NK-92 (cell line): ENCODE results near the gene COPS9.

Experiments used
- DNase-seq: peaks from one replicate; lab custom pipeline; 2025; ENCODE audit not compliant: unreplicated experiment; lab: John Stamatoyannopoulos, UW

COPS9 gene

GRCh38 chr2:240166761-240167587, 30.9 kb upstream of the COPS9 start:
- DNase-seq: no peak

DNA sequence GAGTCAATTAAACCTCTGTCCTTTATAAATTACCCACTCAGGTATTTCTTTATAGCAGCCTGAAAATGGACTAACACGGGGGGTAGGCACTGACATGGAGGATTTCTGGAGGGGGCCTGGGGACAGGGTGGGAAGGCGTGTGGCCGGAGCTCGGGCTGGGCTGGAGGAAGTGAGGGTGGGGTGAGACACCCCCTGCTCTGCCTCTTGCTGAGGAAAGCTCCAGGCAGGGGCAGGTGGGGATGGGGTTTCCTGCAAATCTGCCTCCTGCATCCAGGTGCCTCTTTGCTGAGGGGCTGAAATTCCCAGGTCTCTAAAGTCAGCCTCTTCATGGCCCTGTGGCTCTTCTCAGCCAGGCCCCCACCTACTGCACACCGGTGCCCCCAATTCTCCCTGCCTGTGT, 30.1 kb upstream of the COPS9 start:
- no peak for DNase-seq

- no peak for DNase-seq
These were observed 29.6 kb upstream of the COPS9 start for GRCh38 chr2:240165661-240166060.

DNA sequence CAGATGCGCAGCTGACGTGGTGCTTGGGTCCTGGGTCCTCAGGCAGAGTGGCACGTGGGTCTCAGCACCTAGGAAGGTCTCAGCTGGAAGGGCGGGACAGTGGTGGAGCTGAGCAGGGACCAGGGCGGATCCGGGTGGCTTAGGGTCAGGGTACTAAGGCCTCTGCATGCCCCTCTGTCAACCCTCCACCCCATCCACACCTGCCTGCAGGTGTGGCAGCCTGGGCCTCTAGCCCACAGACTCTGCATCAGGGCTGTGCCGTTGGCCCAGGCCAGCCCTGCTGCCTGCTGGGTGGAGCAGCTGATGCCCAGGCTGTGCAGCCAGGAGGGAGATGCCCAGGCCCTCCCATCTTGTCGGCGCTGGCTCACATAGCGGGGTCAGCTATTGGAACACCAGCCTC, 28.9 kb upstream of the COPS9 start:
- no peak for DNase-seq

GRCh38 chr2:240164586-240164985, 28.5 kb upstream of the COPS9 start:
- DNase-seq: no peak

DNA sequence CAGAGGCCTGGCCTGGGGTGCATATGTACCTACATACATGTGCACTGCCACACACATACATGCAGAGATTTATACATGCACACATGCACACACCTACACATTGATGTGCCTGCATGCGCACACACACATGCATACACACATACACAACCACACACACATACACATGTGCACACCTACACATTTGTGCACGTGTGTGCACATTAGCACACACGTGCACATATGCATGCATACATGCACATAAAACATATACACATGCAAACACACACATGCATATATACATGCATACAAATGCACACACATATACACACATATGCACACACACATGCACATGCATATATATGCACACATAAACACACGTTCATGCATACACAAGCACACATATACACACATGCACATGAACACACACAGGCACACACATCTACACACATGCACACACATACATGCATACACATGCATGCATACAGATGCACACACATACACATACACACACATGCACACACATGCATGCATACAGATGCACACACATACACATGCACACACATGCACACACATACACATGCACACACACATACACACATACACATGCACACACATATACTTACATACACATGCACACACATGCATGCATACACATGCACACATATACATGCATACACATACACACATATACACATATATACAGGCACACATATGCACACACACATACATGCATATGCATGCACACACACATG, 27.9 kb upstream of the COPS9 start:
- no peak for DNase-seq

- no peak for DNase-seq
These were observed 27.0 kb upstream of the COPS9 start for GRCh38 chr2:240162939-240163714.

DNA sequence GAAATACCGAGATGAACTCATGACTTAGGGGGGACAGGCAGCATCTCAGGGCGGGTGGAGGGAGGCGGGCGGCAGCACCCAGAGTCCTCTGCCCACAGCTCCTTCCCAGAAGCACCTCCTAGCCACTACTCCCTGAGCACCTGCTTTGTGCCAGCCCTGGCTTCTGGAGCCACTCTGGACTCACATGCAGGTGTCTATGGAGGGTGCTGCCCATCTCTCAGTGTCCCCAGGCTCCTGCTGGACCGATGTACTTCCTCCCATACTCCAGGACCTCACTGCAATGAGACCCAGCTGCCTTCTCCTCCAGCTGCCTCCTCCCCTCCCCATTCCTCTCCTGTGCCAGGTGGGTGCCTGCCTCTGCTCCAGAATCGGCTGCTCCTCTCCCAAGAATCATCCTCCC, 26.4 kb upstream of the COPS9 start:
- no peak for DNase-seq

DNA sequence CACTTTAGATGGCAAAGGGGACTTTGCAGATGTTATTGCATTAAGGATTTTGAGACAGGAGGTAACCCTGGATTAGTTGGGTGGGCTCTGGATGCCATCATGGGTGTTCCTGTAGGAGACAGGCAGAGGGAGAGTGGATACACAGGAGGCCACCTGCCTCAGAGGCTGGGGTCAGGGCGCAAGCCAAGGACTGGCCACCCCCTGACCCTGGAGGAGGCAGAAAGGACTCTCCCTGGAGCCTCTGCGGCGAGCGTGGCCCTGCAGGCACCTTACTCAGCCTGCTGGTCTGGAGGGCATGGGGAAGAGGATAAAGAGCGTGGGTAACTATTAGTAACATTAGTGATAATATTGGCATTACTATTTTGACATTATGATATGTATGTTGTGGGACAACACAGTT, 25.9 kb upstream of the COPS9 start:
- no peak for DNase-seq

DNA sequence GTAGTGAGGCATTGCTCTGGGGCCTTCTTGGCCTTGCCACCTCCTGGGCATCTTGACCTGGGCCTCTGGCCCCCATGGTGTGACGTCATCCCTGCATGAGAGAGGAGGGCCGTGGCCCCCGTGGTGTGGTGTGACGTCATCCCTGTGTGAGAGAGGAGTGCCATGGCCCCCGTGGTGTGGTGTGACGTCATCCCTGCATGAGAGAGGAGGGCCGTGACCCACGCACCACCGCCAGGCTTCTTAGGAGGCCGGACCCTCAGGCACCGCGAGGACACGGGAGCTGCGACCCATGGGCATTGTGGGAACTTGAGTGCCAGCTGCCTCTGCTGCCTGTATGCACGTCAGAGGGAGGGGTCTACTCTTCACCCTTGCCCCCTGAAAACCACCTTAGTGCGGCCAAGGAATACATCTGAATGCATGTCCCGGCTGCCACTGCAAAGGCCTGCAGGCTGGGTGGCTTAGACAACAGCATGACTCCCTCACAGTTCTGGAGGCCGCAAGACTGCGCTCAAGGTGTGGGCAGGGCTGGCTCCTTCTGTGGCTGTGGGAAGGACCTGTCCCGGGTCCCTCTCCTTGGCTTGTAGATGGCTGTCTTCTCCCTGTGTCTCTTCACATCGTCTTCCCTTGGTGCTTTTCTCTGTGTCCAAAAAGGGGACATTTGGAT, 25.1 kb upstream of the COPS9 start:
- DNase-seq: no peak

DNA sequence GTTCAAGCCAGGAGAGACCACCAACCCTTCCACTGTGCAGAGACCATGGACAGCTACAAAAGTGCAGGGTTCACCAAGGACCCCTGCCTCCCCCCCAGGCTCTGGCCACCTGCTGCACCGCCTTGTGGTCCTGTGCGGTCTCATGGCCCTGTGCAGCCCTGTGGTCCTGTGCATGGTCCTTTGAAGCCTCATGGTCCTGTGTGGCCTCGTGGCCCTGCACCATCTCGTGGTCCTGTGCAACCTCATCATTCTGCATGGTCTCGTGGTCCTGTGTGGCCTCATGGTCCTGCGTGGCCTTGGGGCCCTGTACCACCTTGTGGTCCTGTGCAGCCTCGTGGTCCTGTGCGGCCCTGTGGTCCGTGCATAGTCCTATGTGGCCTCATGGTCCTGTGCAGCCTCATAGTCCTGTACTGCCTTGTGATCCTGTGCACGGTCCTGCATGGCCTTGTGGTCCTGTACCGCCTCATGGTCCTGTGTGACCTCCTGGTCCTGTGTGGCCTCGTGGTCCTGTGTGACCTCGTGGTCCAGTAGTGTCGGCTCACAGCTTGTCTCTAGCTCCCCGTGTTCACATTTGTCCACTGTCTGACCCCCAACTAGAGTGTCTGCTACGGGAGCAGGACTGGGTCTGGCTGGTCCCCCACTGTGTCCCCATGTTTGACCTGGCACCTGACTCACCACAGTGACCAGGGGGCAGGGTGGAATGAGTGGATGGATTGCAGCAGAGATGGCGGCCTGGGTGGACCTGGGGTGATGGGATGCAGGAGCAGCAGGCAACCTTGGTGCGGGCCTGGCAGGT, 24.4 kb upstream of the COPS9 start:
- DNase-seq: no peak

GRCh38 chr2:240159251-240159839, 23.2 kb upstream of the COPS9 start:
- no peak for DNase-seq

- DNase-seq: no peak
These were observed 21.0 kb upstream of the COPS9 start for GRCh38 chr2:240157147-240157470.

- no peak for DNase-seq
These were observed 20.5 kb upstream of the COPS9 start for GRCh38 chr2:240156435-240157146.

DNA sequence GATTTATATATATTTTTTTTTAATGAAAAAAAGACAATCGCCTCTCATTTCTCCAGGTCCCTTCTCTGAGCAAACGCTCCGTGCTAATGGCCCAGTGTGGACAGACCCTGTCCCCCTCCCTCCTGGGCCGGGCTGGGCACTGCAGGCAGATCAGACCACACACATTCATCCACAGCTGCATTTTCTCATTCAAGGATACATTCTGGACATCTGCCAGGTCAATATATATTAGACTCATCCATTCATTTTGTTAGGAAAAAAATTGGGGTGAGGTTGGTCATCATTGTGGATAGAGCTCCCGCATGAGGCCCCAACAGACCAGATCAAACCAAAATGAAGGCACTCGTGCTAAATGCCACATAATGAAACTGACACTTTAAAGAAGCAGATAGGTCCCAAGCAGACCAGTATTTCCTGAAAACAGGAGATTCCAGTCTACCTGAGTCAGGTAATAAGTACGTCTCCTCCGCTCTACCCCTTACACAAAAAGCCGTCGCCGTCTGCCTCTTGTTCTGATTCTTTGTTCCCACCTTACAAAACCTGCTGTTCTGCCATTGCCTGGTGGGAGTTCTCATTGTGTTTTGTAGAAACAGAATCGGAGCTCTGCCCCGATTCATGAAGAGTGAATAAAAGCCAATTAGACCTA, 19.8 kb upstream of the COPS9 start:
- DNase-seq: no peak

- DNase-seq: no peak
These were observed 19.1 kb upstream of the COPS9 start for GRCh38 chr2:240155048-240155744.

DNA sequence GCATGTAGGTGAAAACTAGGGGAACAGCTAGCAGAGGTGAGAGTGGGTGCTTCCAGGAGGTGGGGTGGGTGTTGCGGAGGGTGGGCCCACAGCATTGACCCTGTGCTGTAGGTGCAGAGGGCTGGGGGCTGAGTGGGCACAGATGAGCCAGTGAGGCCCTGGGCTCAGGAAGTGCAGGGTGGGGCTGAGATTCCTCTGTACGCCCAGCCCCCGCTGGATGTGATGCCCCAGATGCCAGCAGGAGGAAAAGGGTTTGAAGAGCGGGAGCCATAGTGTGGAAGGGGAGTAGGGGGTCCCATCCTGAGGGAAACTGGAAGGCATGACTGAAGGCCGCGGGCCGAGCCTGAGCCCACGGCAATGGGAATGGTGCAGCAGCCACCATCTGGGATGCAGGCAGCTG, 18.5 kb upstream of the COPS9 start:
- DNase-seq: no peak

GRCh38 chr2:240153418-240153817, 17.3 kb upstream of the COPS9 start:
- DNase-seq: no peak
